Karpas-422 (cell line): ENCODE measurements around the gene PROK1. TPM values are rescaled to one million over a fixed set of nuclear protein-coding genes. Genes with fewer than 3 reads are reported as not detected.
"Not testable (repeated sequence)": the region's sequence is repeated elsewhere in the genome, so short reads cannot be mapped to it uniquely, and the experiment has no call there.

ENCODE experiments used
- DNase-seq: peaks from one replicate; pipeline ENCODE4 v3.0.0-alpha.2; 2015
- H2AFZ ChIP-seq: fragments of 200-600 bp; sonication (generic); 2 replicates; pipeline ENCODE4 v1.6.1; 2014; ENCODE audit warnings: antibody characterized with exemption, low read length, mixed read lengths
- H3K27ac ChIP-seq: fragments of 200-600 bp; sonication (generic); 2 replicates; pipeline ENCODE4 v1.5.1; 2014; ENCODE audit warnings: mild to moderate bottlenecking, low read length, moderate library complexity
- H3K27me3 ChIP-seq: fragments of 200-600 bp; sonication (generic); 2 replicates; pipeline ENCODE4 v1.6.1; 2014; ENCODE audit warnings: low read length, mixed read lengths
- H3K36me3 ChIP-seq: fragments of 200-600 bp; sonication (generic); 2 replicates; pipeline ENCODE4 v1.6.1; 2014; ENCODE audit warnings: low read length, mixed read lengths; ENCODE audit not compliant: insufficient read depth
- H3K4me1 ChIP-seq: fragments of 200-600 bp; sonication (generic); 2 replicates; pipeline ENCODE4 v1.6.1; 2014; ENCODE audit warnings: mild to moderate bottlenecking, low read length, mixed read lengths
- H3K4me2 ChIP-seq: fragments of 200-600 bp; sonication (generic); 2 replicates; pipeline ENCODE4 v1.6.1; 2014; ENCODE audit warnings: low read length, low read depth, mild to moderate bottlenecking; ENCODE audit not compliant: poor library complexity, severe bottlenecking
- H3K4me3 ChIP-seq: fragments of 200-600 bp; sonication (generic); 2 replicates; pipeline ENCODE4 v1.5.1; 2014; ENCODE audit warnings: mild to moderate bottlenecking, antibody characterized with exemption, low read length, mixed read lengths
- H3K79me2 ChIP-seq: fragments of 200-600 bp; sonication (generic); 2 replicates; pipeline ENCODE4 v1.6.1; 2014; ENCODE audit warnings: mild to moderate bottlenecking, low read length, mixed read lengths
- H3K9ac ChIP-seq: fragments of 200-600 bp; sonication (generic); 2 replicates; pipeline ENCODE4 v1.6.0; 2014; ENCODE audit warnings: low read length
- H3K9me2 ChIP-seq: fragments of 200-600 bp; sonication (generic), shearing (Covaris generic); replicated peaks from 2 replicates; pipeline ENCODE4 v1.6.0; 2014; ENCODE audit warnings: mild to moderate bottlenecking, low read length, moderate library complexity; ENCODE audit not compliant: insufficient read depth
- H3K9me3 ChIP-seq: fragments of 300-700, 200-600 bp; sonication (generic); 2 replicates; pipeline ENCODE4 v1.6.1; 2014; ENCODE audit warnings: low read length, mixed read lengths
- H4K20me1 ChIP-seq: fragments of 200-600 bp; sonication (generic); 2 replicates; pipeline ENCODE4 v1.6.1; 2014; ENCODE audit warnings: mild to moderate bottlenecking, antibody characterized with exemption, low read length, low read depth; ENCODE audit not compliant: insufficient read depth
- total RNA-seq: library from RNA; depleted of rRNA; stranded (reverse); fragments of >200 nt; shearing (Covaris generic); gene quantifications from 2 replicates; pipeline ENCODE4 v1.2.3, GENCODE V29; 2014; ENCODE audit warnings: low replicate concordance

Gene PROK1
- total RNA-seq, 1 experiment from 2014 or later: not detected

- not testable (repeated sequence) for H3K27me3 ChIP-seq, DNase-seq
Observed at GRCh38 chr1:110437645-110438299, 13.2 kb upstream of the PROK1 start.

GRCh38 chr1:110438893-110439292, 12.1 kb upstream of the PROK1 start:
- no peak overlapping the region for H2AFZ ChIP-seq
- H3K27ac ChIP-seq: no peak overlapping the region
- no peaks in the 10 kb centered on the region for H4K20me1 ChIP-seq
- H3K4me1 ChIP-seq: no peaks in the 10 kb centered on the region
- no peaks in the 10 kb centered on the region for H3K36me3 ChIP-seq
- no peaks in the 10 kb centered on the region for H3K9me2 ChIP-seq
- no peaks in the 10 kb centered on the region for H3K79me2 ChIP-seq
- no peak for DNase-seq
- H3K4me3 ChIP-seq: no peak overlapping the region
- no peak overlapping the region for H3K9ac ChIP-seq
- no peak overlapping the region for H3K4me2 ChIP-seq
- no peaks in the 10 kb centered on the region for H3K27me3 ChIP-seq
- H3K9me3 ChIP-seq: no peaks in the 10 kb centered on the region

More at GRCh38 chr1:110437645-110438299, 13.2 kb upstream of the PROK1 start:
- H2AFZ ChIP-seq, H3K79me2 ChIP-seq, H3K4me2 ChIP-seq, H3K9me2 ChIP-seq, H4K20me1 ChIP-seq, H3K4me1 ChIP-seq, H3K9me3 ChIP-seq, H3K27ac ChIP-seq, H3K4me3 ChIP-seq, H3K36me3 ChIP-seq, H3K9ac ChIP-seq: not testable (repeated sequence)

- not testable (repeated sequence) for H3K4me1 ChIP-seq, H3K4me3 ChIP-seq, H3K9ac ChIP-seq, H3K27me3 ChIP-seq, H3K4me2 ChIP-seq, H3K36me3 ChIP-seq, H3K9me3 ChIP-seq, H4K20me1 ChIP-seq, H3K27ac ChIP-seq, H2AFZ ChIP-seq, H3K9me2 ChIP-seq, DNase-seq, H3K79me2 ChIP-seq
Observed at GRCh38 chr1:110439873-110440272, 11.1 kb upstream of the PROK1 start.

GRCh38 chr1:110440877-110441276, 10.1 kb upstream of the PROK1 start:
- Histone ChIP-seq H4K20me1 (no peaks in the 10 kb centered on the region), H3K9me3 (no peaks in the 10 kb centered on the region), H3K4me1 (no peaks in the 10 kb centered on the region), H3K36me3 (no peaks in the 10 kb centered on the region), H2AFZ (no peak overlapping the region), H3K27ac (no peak overlapping the region), H3K4me2 (no peak overlapping the region), H3K9me2 (no peaks in the 10 kb centered on the region), H3K9ac (no peak overlapping the region), H3K4me3 (no peak overlapping the region), H3K79me2 (no peaks in the 10 kb centered on the region), H3K27me3 (no peaks in the 10 kb centered on the region)
- no peak for DNase-seq

GRCh38 chr1:110441888-110442287, 9.1 kb upstream of the PROK1 start:
- H3K4me1 ChIP-seq: no peaks in the 10 kb centered on the region
- no peaks in the 10 kb centered on the region for H3K36me3 ChIP-seq
- no peaks in the 10 kb centered on the region for H4K20me1 ChIP-seq
- H2AFZ ChIP-seq: no peak overlapping the region
- no peaks in the 10 kb centered on the region for H3K9me3 ChIP-seq
- H3K27ac ChIP-seq: no peak overlapping the region
- H3K27me3 ChIP-seq: no peaks in the 10 kb centered on the region
- H3K79me2 ChIP-seq: no peaks in the 10 kb centered on the region
- H3K9me2 ChIP-seq: no peaks in the 10 kb centered on the region
- H3K9ac ChIP-seq: no peak overlapping the region
- no peak for DNase-seq
- H3K4me2 ChIP-seq: no peak overlapping the region
- no peak overlapping the region for H3K4me3 ChIP-seq

GRCh38 chr1:110443451-110443850, 7.5 kb upstream of the PROK1 start:
- Histone ChIP-seq H3K79me2 (no peaks in the 10 kb centered on the region), H3K4me3 (no peak overlapping the region), H3K36me3 (no peaks in the 10 kb centered on the region), H3K9me2 (no peaks in the 10 kb centered on the region), H3K4me1 (no peaks in the 10 kb centered on the region), H3K9ac (no peak overlapping the region), H3K27me3 (no peaks in the 10 kb centered on the region), H3K4me2 (no peak overlapping the region), H4K20me1 (no peaks in the 10 kb centered on the region), H2AFZ (no peak overlapping the region), H3K27ac (no peak overlapping the region), H3K9me3 (no peaks in the 10 kb centered on the region)
- DNase-seq: no peak

GRCh38 chr1:110444561-110444960, 6.4 kb upstream of the PROK1 start:
- Histone ChIP-seq H3K4me1 (no peaks in the 10 kb centered on the region), H3K4me3 (no peak overlapping the region), H3K36me3 (no peaks in the 10 kb centered on the region), H3K9ac (no peak overlapping the region), H2AFZ (no peak overlapping the region), H3K27ac (no peak overlapping the region), H3K9me2 (no peaks in the 10 kb centered on the region), H3K27me3 (no peaks in the 10 kb centered on the region), H3K9me3 (no peaks in the 10 kb centered on the region), H3K79me2 (no peaks in the 10 kb centered on the region), H3K4me2 (no peak overlapping the region), H4K20me1 (no peaks in the 10 kb centered on the region)
- no peak for DNase-seq

- no peaks in the 10 kb centered on the region for H3K9me3 ChIP-seq
- H3K27me3 ChIP-seq: no peaks in the 10 kb centered on the region
- no peaks in the 10 kb centered on the region for H4K20me1 ChIP-seq
- no peaks in the 10 kb centered on the region for H3K36me3 ChIP-seq
- no peak overlapping the region for H3K27ac ChIP-seq
- H3K4me2 ChIP-seq: no peak overlapping the region
- no peaks in the 10 kb centered on the region for H3K79me2 ChIP-seq
- H3K4me1 ChIP-seq: no peaks in the 10 kb centered on the region
- DNase-seq: no peak
- no peaks in the 10 kb centered on the region for H3K9me2 ChIP-seq
- H2AFZ ChIP-seq: no peak overlapping the region
- H3K4me3 ChIP-seq: no peak overlapping the region
- H3K9ac ChIP-seq: no peak overlapping the region
Observed at GRCh38 chr1:110449661-110450651, 993 bp upstream of the PROK1 start.
